GM18526 (cell line): Measurements from ENCODE around the gene ABHD11.

Source experiments
- POLR2A ChIP-seq: IDR thresholded peaks from 3 replicates; pipeline ENCODE4 v1.6.1; 2011; ENCODE audit not compliant: insufficient read length; ENCODE audit errors: extremely low read depth

The ABHD11 gene

DNA sequence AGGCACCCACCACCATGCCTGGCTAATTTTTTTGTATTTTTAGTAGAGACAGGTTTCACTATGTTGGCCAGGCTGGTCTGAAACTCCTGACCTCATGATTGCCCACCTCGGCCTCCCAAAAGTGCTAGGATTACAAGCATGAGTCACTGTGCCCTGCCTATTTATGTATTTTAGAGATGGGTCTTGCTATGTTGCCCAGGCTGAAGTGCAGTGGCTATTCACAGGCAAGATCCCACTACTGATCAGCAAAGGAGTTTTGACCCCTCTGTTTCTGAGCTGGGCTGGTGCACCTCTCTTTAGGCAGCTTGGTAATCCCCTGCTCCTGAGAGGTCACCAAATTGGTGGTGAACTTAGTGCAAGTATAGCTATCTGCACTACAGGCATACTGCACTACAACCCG is 6.2 kb downstream of the ABHD11 start:
- no peak for TF ChIP-seq POLR2A

DNA sequence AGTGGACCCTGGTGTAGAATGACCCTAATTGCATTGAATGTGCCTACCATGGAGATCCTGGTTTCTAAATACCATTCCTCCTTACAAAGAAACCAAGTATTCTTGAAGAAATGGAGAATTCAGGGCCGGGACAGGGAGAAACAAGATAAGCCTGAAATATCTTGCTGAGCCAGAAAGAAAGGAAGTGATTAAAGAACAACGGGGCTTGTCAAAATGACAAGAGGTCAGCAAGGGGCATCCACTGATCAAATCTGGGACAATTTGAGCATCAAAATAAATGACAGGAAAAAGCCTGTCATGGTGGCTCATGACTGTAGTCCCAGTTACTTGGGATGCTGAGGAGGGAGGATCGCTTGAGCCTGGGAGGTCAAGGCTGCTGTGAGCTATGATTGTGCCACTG is 8.1 kb downstream of the ABHD11 start:
- no peak for TF ChIP-seq POLR2A

- no peak for TF ChIP-seq POLR2A
Measured at GRCh38 chr7:73728551-73728950, 10.1 kb downstream of the ABHD11 start.

- TF ChIP-seq POLR2A, result no peak
Measured at GRCh38 chr7:73727952-73728351, 10.7 kb downstream of the ABHD11 start.

GRCh38 chr7:73726083-73726466 is 12.5 kb downstream of the ABHD11 start:
- TF ChIP-seq POLR2A, result no peak

GRCh38 chr7:73723813-73724212 is 14.8 kb downstream of the ABHD11 start:
- TF ChIP-seq POLR2A, result no peak

- no peak for TF ChIP-seq POLR2A
Measured at GRCh38 chr7:73722785-73723184, 15.8 kb downstream of the ABHD11 start.

- TF ChIP-seq POLR2A, result no peak
Measured at GRCh38 chr7:73721377-73721817, 17.2 kb downstream of the ABHD11 start.

DNA sequence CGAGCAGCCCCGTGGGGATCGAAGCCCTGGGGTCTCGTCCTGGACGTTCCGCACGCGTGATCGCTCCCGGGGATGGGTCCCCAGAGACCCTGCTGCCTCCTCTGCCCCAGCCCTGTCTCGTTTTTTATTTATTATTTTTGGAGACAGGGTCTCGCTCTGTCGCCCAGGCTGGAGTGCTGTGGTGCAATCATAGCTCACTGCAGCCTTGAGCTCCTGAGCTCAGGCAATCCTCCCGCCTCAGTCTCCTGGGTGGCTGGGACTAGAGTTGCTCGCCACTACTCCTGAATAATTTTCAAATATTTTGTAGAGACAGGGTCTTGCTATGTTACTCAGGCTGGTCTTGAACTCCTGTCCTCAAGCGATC is 18.8 kb downstream of the ABHD11 start:
- TF ChIP-seq POLR2A, result no peak

DNA sequence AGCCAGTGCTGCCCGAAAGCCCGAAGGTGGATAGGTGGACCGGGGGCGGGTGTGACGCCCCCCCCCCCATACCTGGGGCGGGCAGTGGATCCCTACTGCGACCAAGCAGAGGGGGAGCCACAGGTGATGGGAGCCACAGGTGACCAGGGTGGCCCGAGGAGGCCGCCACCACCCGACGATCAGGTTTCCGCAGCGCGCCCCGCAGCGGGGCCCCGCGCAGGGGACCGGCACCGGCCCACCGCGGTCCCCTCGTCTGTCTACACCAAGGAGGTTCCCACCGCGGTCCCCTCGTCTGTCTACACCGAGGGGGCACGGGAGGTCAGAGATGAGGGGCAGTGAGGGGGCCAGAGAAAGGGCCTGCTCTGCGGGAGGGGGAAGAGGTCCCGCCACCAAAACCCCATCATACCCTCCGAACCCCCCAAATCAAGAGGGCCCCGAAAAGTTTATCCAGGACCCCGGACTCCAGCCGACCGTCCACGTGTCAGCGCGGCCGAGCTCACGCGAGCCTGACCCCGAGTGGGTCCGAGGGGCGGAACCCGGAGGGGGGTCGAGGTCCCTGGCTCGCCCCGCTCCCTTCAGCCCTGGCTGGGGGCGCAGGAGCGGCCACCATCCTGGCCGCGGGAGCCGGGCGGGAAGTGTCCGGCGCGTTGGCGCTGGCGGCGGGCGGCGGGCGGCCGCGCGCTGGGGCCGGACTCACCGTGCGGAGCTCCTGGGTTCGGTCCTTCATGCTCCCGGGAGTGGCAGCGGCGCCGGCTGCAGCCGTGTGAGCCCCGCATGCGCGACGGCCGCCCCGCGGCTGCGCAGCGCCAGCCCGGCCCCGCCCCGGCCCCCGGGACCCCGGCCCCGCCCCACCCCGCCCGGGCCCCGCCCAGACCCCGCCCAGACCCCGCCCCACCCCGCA is 19.4 kb downstream of the ABHD11 start, which contains the start of gene STX1A:
Gene STX1A (minus strand): TSS at position 765 of the 901 bp plus-strand sequence. CDS start 38 bp downstream, at position 727.
- TF ChIP-seq POLR2A, result peak; percentile 48

GRCh38 chr7:73718438-73718881 is 20.1 kb downstream of the ABHD11 start:
- TF ChIP-seq POLR2A, result no peak

DNA sequence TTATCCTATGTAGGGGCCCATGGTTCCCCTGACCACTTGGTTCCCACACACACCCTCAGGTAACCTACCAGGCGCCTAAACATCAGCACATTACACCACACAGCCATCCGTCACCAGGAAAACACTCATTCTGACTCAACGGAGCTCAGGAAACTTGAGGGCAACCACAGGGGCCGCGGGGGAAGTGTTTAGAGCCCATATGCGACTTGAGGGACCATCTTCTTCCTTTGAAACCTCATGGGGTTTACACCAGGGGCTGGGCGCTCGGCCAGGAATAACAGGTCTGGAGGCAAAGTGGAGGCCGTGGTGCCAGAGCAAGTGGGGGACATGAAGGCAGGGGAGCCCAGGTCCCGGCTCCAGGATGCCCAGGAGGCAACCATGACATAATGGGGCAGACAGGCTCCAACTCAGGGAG is 20.6 kb downstream of the ABHD11 start:
- no peak for TF ChIP-seq POLR2A

DNA sequence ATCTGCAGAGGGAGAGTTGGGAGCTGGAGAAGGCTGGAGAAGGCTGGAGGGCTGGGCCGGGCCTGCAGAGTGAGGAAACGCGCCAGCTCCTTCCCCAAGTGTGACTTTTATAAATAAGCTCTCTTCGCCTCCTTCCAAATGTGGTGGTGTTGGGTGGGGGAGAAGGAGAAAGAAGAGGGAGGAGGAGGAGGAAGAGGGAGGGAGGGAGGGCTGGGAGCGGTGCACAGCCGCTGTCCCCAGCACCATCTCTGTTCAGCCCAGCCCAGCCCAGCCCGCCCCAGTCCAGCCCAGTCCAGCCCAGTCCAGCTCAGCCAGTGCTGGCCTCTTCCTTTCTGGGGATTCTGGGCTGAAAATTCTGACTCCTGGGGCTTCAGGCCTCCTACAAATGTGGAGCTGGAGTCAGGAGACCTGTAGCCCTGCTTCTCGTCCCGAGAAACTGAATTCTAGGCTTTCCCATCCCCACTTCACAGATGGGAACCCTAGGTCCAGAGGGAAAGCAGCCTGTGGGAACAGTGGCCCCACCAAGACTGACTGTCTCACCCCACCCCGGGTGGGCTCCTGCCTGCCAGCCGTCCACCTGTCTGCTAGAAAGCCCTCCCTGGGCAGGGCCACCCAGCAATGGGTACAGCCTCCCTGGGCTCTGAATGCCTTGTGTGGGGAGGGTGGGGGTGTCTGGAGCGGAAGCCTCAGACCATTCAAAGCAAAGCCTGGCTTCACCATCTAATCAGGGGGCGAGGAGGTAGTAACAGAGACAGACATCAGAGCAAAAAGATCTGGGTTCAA is 21.4 kb downstream of the ABHD11 start:
- no peak for TF ChIP-seq POLR2A

GRCh38 chr7:73716318-73716890 is 22.2 kb downstream of the ABHD11 start:
- TF ChIP-seq POLR2A, result no peak

- TF ChIP-seq POLR2A, result no peak
Measured at GRCh38 chr7:73715648-73716317, 22.8 kb downstream of the ABHD11 start.
